Colonic mucosa (tissue), 4 donors: ENCODE results near the gene FHOD3. TPM values are rescaled to one million over a fixed set of nuclear protein-coding genes. Genes with fewer than 3 reads are reported as not detected.
"Not testable (repeated sequence)": the region's sequence is repeated elsewhere in the genome, so short reads cannot be mapped to it uniquely, and the experiment has no call there.

Experiments used
- DNase-seq: peaks from one replicate; pipeline ENCODE4 v3.0.0-alpha.2; 2020
- H3K27ac ChIP-seq: fragments of 200-600 bp; one replicate; pipeline ENCODE4 v1.8.0; 2021
- H3K27me3 ChIP-seq: fragments of 200-600 bp; one replicate; pipeline ENCODE4 v1.8.0; 2021
- H3K36me3 ChIP-seq: fragments of 200-600 bp; one replicate; pipeline ENCODE4 v1.8.0; 2021
- H3K4me1 ChIP-seq: fragments of 200-600 bp; one replicate; pipeline ENCODE4 v1.8.0; 2021; ENCODE audit warnings: mild to moderate bottlenecking
- H3K4me3 ChIP-seq: fragments of 200-600 bp; one replicate; pipeline ENCODE4 v1.8.0; 2021
- H3K9ac ChIP-seq, 2 donors: one replicate each; pipeline ENCODE4 v1.7.0; 2013; ENCODE audit warnings: control low read depth in 2 of 2, low read depth in 2 of 2, low read length in 2 of 2
- H3K9me3 ChIP-seq: fragments of 200-600 bp; one replicate; pipeline ENCODE4 v1.8.0; 2021
- intact Hi-C: fragments of 100-400 bp; cut with DNase I; formaldehyde crosslinking; loops from one replicate; pipeline ENCODE4 v1.14.1; 2022
- total RNA-seq, 2 donors: library from RNA; stranded (reverse); fragmentation: NEBNext Ultra II Directional in 1 of 2; extraction: Animal tissue kit (Norgen Biotek cat#: 25700) in 1 of 2; gene quantifications; one replicate each; pipeline ENCODE4 v1.2.1, GENCODE V29; 2021
- TF ChIP-seq, protein P1 (sequence below): fragments of 200-600 bp; IDR thresholded peaks from one replicate; pipeline ENCODE4 v1.8.0; 2022; ENCODE audit warnings: antibody characterized with exemption, mild to moderate bottlenecking
- donor health status: healthy.
- donor health status: DM: no; HTN: no; CAD: no.
- donor health status: DM: no; HTN: no; CAD: no.

FHOD3 gene
- total RNA-seq, 2 donors from 2014 or later: 2.5 to 4.1 TPM

DNA sequence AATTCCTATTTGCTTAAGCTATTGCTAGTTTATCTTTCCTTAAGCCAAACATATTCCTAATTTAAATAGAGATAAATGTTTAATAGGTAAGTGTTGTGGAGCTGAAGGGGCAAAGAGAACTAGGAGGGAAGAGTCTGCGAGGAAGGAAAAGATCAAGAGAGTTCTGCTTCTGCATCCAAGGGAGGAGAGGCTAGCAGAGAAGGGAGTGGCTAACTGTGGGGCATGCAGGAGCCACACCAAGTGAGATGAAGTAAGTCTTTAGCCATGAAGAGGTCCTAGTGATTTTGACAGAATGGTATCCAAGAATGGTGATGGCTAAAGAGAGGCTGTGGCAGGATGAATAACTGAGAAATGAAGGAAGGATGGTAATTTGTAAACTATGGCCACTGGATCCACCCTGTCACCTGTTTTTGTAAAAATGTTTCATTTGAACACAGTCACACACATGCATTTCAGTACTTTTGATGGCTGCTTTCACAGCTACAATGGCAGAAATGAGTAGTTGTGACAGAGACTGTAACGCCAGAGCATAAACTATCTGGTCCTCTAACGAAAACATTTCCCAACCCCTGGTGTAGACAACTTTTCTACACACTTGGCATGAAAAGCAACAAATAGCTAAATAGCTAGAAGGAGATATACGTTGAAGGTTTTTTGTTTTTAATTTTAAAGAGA is 515.7 kb downstream of the FHOD3 start:
- DNase-seq: no peak
- no peaks in the 10 kb centered on the region for H3K4me1 ChIP-seq
- H3K4me3 ChIP-seq: no peak overlapping the region
- H3K27ac ChIP-seq: no peak overlapping the region
- no peaks in the 10 kb centered on the region for H3K27me3 ChIP-seq
- no peaks in the 10 kb centered on the region for H3K36me3 ChIP-seq
- intact Hi-C loops: no loop called here
- no peak overlapping the region for H3K9ac ChIP-seq
- no peaks in the 10 kb centered on the region for H3K9me3 ChIP-seq
- TF ChIP-seq, protein P1, sequence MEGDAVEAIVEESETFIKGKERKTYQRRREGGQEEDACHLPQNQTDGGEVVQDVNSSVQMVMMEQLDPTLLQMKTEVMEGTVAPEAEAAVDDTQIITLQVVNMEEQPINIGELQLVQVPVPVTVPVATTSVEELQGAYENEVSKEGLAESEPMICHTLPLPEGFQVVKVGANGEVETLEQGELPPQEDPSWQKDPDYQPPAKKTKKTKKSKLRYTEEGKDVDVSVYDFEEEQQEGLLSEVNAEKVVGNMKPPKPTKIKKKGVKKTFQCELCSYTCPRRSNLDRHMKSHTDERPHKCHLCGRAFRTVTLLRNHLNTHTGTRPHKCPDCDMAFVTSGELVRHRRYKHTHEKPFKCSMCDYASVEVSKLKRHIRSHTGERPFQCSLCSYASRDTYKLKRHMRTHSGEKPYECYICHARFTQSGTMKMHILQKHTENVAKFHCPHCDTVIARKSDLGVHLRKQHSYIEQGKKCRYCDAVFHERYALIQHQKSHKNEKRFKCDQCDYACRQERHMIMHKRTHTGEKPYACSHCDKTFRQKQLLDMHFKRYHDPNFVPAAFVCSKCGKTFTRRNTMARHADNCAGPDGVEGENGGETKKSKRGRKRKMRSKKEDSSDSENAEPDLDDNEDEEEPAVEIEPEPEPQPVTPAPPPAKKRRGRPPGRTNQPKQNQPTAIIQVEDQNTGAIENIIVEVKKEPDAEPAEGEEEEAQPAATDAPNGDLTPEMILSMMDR: no peak

DNA sequence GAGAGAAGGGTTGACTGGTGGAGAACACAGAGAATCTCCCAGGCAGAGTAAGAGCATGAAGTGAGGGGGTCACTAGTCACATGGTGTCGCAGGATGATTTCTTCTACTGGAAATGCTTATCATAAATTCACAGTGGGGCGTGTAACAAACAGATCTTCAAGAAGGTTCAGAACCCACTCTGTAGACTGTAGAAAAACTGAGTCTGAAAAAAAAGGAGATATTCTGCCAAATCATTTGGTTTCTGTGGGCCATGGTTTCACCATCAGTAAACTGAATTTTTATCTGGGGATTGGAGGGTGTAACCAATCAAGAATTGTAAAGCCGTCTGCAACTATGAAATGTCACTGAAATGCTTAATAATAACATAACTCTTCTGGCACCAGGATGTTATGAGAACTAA is 516.3 kb downstream of the FHOD3 start:
- intact Hi-C loops: no loop called here
- H3K9ac ChIP-seq: no peak overlapping the region
- no peak for DNase-seq
- TF ChIP-seq, protein P1: no peak
- no peaks in the 10 kb centered on the region for H3K9me3 ChIP-seq
- no peaks in the 10 kb centered on the region for H3K4me1 ChIP-seq
- H3K4me3 ChIP-seq: no peak overlapping the region
- H3K36me3 ChIP-seq: no peaks in the 10 kb centered on the region
- no peak overlapping the region for H3K27ac ChIP-seq
- no peaks in the 10 kb centered on the region for H3K27me3 ChIP-seq

DNA sequence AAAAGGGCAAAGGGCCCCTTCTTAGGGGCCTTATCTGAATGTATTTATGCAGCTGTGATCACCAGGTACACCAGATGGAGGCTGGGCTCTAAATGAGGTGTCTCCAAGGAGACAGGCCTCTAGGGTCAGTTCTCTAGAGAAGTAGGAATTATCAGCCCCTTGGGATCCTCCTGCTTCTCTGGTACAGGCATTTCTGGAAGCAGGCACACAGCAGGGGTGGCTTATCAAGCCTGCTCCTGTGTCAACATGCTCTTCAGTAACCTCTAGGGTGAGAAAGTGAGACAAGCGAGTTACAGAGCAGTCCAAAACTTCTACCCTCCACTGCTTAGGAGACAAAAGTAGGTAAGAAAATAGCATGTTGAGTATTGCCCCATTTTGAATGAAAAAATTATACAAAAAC is 517.5 kb downstream of the FHOD3 start:
- Histone ChIP-seq H3K36me3 (no peaks in the 10 kb centered on the region), H3K4me3 (no peak overlapping the region), H3K27me3 (no peaks in the 10 kb centered on the region), H3K9me3 (no peaks in the 10 kb centered on the region), H3K9ac (no peak overlapping the region), H3K4me1 (no peaks in the 10 kb centered on the region), H3K27ac (no peak overlapping the region)
- intact Hi-C loops: no loop called here
- no peak for DNase-seq
- TF ChIP-seq, protein P1: no peak

DNA sequence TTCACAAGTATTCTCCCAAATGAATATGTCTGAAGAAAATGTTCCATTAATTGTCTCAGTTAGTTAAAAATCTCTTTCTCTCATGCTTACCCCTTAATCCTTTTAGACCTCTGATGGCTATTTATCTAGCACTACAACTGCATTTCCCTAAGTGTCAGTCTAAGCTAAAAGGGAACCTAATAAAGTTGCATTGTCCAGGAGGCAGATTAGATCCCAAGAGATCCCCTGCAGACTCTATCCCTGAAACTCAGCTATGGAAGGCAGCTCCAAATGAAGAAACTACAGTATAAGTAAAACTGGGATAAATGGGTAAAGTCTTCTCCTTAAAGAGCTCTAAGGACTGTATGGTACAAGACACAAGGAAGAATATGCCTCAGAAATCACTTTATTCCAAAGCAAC is 518.6 kb downstream of the FHOD3 start:
- H3K9me3 ChIP-seq, H3K36me3 ChIP-seq, H3K27me3 ChIP-seq, intact Hi-C loops, H3K9ac ChIP-seq, DNase-seq, H3K4me3 ChIP-seq, H3K27ac ChIP-seq, H3K4me1 ChIP-seq: not testable (repeated sequence)

DNA sequence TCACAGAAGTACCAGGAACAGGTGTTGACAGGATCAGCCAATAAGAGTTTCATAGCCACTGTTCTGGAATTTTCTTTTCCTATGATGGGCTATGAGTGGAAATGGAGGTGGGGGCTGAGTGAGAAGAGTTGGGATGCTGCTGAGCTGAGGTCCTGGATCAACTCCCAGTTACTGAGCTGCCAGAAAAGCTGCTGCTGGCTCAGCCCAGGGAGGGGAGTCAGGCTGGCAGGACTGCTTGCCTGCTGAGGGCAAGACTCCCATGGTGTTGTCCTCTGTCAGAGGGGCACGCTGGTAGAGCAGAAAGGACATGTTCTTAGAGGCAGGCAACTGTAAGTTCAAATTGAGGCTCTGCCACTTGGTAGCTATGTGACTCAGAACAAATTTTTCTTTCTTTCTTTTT is 519.5 kb downstream of the FHOD3 start:
- Histone ChIP-seq H3K27ac (no peak overlapping the region), H3K9ac (no peak overlapping the region), H3K4me3 (no peak overlapping the region), H3K36me3 (no peaks in the 10 kb centered on the region), H3K27me3 (no peaks in the 10 kb centered on the region), H3K4me1 (no peaks in the 10 kb centered on the region), H3K9me3 (no peaks in the 10 kb centered on the region)
- no peak for DNase-seq
- intact Hi-C loops: no loop called here
- TF ChIP-seq, protein P1: no peak

DNA sequence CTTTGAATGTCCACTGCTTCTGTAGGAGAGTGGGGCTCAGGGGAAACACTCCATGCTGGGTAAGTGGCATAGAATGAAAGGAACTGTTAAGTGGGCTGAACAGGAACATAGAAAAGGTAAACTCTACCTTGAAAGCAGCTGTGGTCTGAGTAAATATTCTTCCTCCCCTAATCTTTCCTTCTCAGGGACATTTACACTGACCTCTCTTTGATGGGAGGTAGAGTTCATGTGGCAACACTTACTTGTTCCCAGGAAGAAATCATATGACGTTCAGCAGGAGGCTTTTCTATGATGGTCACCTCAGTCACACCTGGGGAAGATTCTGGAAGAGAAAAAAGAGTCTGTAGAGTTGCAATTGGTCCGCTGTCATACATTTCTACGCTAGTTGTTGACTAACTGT is 521.1 kb downstream of the FHOD3 start:
- H3K9me3 ChIP-seq: no peaks in the 10 kb centered on the region
- no peak overlapping the region for H3K27ac ChIP-seq
- H3K36me3 ChIP-seq: no peaks in the 10 kb centered on the region
- H3K9ac ChIP-seq: no peak overlapping the region
- H3K27me3 ChIP-seq: no peaks in the 10 kb centered on the region
- DNase-seq: no peak
- no peaks in the 10 kb centered on the region for H3K4me1 ChIP-seq
- no peak overlapping the region for H3K4me3 ChIP-seq
- TF ChIP-seq, protein P1: no peak
- intact Hi-C loops: no loop called here
